Ureter (tissue), 1 donor: ENCODE measurements around the gene NIBAN1. TPM values are rescaled to one million over a fixed set of nuclear protein-coding genes. Genes with fewer than 3 reads are reported as not detected.

Experiments used
- DNase-seq: peaks from one replicate; pipeline ENCODE4 v3.0.0-alpha.2; 2020; ENCODE audit warnings: low spot score
- total RNA-seq: library from RNA; stranded (reverse); gene quantifications from one replicate; pipeline ENCODE4 v1.2.4, GENCODE V29; 2023
- donor health status: DM: yes; HTN: yes; CAD: no.

NIBAN1 gene
- total RNA-seq, 1 donor from 2014 or later: 41.1 TPM

DNA sequence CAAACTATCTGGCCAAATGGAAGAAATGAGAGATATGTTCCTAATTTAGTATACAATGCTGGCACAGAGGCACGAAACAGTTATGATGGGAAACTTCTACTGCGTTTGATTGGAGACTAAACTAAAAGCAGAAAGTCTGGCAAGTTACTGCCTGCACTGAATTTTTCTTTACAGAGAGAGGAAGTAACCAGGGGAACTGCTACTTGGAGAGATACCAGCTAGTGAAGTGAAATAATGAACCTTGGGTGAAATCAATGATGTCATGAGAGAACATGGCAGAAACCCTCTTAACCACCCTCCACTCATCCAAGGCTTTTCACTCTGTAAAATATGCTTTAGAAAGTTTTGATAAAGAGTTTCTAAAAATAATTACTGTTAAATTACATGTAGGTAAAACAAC lies 29.3 kb downstream of the NIBAN1 start:
- DNase-seq: no peak

DNA sequence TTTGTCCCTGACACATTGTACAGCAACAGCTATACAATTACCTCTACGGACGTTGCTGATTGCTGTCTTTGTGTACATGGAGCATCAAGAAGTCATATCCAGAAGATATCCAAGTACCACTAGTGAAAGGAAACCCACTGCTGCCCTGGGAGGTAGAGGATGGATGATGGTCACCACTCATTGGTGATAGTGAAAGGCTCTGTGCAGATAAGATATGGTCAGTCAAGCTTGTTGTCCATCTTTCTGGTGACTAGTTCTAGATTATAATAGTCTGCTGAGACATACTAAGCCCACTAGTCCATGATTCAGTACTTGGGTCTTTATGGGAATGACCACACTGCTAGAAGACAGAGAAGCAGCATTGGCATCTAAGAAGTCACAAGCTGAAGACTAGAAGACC lies 30.3 kb downstream of the NIBAN1 start:
- DNase-seq: no peak

- DNase-seq: no peak
These were observed 32.6 kb downstream of the NIBAN1 start for GRCh38 chr1:184941735-184942134.

GRCh38 chr1:184941410-184941733 lies 32.9 kb downstream of the NIBAN1 start:
- no peak for DNase-seq

GRCh38 chr1:184940694-184941409 lies 33.5 kb downstream of the NIBAN1 start:
- DNase-seq: no peak

DNA sequence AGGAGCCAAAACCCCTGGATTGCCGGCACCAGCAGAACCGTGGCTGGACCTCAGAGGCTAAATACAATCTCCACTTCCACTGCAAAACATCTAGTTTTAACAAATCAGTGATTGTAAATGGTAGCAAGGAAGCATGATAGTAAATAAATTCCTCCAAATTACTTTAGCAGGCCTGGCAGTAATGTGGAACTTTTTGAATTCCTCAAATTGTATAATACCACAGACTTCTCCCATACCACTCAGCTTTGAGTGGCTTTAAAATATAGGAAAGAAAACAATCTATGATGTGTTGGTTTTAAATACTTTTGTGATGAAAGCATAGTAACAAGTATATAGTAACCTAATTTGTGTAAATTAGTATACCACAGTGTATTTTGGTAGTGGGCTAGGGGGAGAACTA lies 34.1 kb downstream of the NIBAN1 start:
- DNase-seq: no peak

- DNase-seq: no peak
These were observed 36.6 kb downstream of the NIBAN1 start for GRCh38 chr1:184937729-184938128.

DNA sequence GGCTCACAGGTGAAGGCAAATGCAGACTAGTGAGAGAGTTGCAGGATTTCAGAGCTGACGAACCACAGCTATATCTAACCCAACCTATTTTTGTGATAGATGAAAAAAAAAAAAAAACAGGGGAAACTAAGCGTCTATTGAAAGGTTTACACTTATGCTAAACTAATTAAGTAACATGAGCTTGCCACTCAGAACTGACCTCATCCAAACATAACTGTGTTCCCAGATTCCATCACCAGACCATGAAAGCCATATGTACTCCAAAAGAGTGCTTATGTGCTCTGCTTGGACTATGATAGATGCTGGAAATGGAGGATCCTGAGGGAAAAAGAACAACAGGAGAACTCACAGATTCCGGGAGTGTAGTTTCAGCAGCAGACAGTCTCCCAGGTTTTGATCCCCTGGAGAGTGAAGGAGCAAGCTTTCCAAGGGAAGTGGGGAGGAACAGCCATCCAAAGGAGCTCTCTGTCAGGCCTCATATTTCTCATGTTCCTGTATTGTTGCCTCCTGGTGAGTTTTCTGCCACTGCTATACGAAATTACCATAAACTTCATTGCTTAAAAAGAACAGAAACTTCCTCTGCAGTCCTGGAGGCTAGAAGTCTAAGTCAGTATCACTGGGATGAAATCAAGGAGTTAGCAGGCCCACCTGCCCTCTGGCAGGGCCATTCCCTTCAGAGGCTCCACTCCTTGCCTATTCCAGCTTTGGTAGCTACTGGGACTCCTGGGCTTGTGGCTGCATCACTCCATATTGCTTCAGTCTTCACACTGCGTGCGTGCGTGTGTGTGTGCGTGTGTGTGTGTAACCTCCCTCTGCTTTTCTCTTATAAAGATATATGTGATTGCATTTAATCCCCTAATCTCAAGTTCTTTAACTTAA lies 38.1 kb downstream of the NIBAN1 start:
- no peak for DNase-seq

- DNase-seq: no peak
These were observed 40.4 kb downstream of the NIBAN1 start for GRCh38 chr1:184933944-184934343.

DNA sequence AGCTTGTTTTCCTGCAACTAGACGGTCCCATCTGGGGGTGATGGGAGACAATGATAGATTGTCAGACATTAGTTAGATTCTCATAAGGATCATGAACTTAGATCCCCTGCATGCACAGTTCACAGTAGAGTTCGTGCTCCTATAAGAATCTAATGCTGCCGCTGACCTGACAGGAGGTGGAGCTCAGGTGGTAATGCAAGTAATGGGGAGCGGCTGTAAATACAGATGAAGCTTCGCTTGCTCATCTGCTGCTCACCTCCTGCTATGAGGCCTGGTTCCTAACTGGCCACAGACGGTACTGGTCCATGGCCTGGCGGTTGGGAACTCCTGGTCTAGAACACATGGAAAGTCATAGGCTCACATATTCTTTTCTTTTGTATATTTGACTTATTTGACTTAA lies 42.0 kb downstream of the NIBAN1 start:
- no peak for DNase-seq

- DNase-seq: no peak
These were observed 42.7 kb downstream of the NIBAN1 start for GRCh38 chr1:184931566-184931965.

GRCh38 chr1:184930645-184931044 lies 43.7 kb downstream of the NIBAN1 start:
- no peak for DNase-seq

DNA sequence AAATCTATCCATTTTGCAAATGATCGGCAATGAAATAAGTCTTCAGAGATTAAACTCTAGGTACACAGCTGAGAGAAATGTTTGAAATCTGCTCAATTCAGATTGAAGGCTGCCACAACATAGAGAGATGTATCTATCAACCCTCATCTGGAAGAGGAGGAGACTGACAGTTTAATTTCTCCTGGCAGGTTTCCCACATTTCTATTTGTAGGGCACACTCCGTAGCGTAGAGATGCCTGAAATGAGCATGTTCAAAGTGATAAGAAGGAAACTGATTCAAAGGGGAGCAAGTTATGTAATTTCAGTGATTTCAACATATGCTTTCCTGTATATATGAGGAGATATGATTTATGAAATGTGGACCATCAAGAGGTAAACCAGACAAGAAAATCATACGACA lies 44.1 kb downstream of the NIBAN1 start:
- no peak for DNase-seq

- peak; percentile 52 for DNase-seq
These were observed 44.6 kb downstream of the NIBAN1 start for GRCh38 chr1:184929711-184930202.

DNA sequence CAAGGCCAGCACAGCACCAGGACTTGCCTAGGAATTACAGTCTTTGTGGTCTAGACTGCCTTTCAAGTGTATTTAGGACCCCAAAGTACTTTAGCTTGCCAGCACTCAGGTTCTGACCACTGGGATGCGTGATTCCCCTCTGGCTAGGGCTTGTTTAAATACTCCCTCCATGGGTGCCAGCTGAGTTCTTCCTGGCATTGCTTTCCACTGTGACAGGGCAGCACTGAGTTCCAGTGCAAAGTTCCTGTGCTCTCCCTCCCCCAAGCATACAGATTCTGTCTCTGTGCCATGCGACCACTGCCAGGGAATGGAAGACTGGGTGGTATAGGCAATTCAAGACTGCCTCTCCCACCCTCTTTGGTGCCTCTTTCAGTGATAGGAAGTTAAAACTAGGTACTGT lies 45.9 kb downstream of the NIBAN1 start:
- no peak for DNase-seq

Other genes starting within 250 kb of the NIBAN1 start
- 35.4 TPM for gene EDEM3, start 219.7 kb downstream of the NIBAN1 start, total RNA-seq
- gene RNF2, start 71.0 kb upstream of the NIBAN1 start, total RNA-seq: 34.6 TPM
- 27.1 TPM for gene TRMT1L, start 182.4 kb upstream of the NIBAN1 start, total RNA-seq
- 8.3 TPM for gene SWT1, start 182.7 kb upstream of the NIBAN1 start, total RNA-seq